ENCODE measurements around the gene DCAF12.

Gene DCAF12

DNA sequence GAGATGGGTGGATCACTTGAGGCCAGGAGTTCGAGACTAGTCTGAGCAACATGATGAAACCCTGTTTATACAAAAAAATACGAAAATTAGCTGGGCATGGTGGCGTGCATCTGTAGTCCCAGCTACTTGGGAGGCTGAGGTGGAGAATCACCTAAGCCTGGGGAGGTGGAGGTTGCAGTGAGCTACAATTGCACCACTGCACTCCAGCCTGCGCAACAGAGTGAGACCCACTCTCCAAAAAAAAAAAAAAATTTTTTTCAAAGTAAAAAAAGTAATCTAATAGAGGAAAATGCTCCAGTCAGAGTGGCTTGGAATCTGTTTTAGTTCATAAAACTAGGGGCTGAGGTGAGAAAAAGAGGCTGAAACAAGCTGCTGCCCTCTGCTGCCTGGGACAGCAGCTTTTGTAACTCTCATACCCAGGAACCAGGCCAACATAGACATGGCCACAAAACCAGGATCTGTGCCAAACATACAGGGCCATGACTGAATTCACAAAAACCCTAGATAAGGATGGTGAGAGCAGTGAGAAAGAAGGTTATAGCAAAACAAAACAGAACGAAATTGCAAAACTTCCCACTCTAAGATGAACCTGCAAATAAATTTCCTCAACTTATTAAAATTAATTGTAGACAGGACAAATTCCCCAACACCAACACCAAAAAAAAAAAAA is 13.1 kb upstream of the DCAF12 start:
- TF ChIP-seq GATA2 (IDR thresholded peaks at IDR 0.05; ENCODE audit: low read depth, low read length) (no peak), GATA3 (IDR thresholded peaks at IDR 0.05; ENCODE audit: low read depth, low read length) (no peak)

DNA sequence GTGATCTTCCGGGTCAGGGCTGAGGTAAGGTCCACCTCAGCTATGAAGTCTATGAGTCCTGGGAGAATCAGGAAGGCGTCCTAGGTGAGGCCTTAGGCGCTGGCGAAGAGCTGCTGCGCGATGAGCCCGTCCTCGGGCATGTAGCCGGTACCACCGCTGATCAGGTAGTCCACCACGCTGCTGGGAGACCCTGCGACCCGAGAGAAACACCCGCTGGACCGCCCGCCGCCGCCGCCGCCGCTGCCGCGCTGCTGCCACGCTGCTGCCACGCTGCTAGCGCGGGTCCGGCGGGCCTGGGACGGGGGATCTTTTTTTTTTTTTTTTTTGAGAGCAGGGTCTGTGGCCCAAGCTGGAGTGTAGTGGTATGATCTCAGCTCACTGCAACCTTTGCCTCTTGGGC is 8.0 kb upstream of the DCAF12 start:
- no peak for TF ChIP-seq GATA2 (IDR thresholded peaks at IDR 0.05; ENCODE audit: low read depth, low read length)
- no peak for TF ChIP-seq GATA3 (IDR thresholded peaks at IDR 0.05; ENCODE audit: low read depth, low read length)

DNA sequence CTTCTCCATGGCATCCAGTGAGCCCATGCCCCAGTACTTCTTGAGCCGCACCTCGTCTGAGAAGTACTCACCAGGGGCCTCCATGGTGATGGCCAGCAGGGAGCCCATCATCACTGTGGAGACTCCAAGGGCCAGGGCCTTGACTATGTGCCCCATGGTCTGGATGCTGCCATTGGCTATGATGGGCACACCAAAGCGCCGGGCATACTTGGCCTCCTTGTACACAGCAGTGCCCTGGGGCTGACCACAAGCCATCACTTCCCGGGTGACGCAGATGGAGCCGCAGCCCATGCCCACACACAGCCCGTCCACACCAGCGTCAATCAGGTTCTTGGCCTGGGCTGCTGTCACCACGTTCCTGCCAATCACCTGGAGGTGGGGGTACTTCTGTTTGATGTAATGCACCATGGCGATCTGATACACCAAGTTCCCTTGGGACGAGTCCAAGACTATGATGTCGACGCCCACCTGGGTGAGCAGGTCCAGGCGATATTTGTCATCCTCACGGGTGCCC is 7.0 kb upstream of the DCAF12 start:
- TF ChIP-seq GATA2 (IDR thresholded peaks at IDR 0.05; ENCODE audit: low read depth, low read length) (no peak), GATA3 (IDR thresholded peaks at IDR 0.05; ENCODE audit: low read depth, low read length) (no peak)

DNA sequence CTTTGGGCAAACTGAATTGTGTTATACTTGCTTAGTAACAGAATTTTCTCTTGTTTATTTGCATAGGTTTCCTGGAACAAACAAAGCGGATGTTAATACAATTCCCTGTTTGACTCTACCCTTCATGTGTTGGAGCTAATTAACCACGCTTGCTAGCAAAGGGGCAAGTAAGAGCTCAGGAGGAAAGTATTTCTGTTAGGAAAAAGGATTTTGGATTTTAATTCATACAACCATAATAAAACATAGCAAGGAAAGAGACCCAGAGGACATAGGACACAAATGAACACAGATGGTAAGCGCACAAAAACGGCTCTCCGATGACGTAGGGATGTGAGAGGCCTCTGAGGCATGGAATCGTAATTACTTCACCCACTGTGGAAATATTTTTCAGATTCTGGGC is 5.1 kb upstream of the DCAF12 start:
- TF ChIP-seq GATA3 (IDR thresholded peaks at IDR 0.05; ENCODE audit: low read depth, low read length) (no peak), GATA2 (IDR thresholded peaks at IDR 0.05; ENCODE audit: low read depth, low read length) (no peak)

DNA sequence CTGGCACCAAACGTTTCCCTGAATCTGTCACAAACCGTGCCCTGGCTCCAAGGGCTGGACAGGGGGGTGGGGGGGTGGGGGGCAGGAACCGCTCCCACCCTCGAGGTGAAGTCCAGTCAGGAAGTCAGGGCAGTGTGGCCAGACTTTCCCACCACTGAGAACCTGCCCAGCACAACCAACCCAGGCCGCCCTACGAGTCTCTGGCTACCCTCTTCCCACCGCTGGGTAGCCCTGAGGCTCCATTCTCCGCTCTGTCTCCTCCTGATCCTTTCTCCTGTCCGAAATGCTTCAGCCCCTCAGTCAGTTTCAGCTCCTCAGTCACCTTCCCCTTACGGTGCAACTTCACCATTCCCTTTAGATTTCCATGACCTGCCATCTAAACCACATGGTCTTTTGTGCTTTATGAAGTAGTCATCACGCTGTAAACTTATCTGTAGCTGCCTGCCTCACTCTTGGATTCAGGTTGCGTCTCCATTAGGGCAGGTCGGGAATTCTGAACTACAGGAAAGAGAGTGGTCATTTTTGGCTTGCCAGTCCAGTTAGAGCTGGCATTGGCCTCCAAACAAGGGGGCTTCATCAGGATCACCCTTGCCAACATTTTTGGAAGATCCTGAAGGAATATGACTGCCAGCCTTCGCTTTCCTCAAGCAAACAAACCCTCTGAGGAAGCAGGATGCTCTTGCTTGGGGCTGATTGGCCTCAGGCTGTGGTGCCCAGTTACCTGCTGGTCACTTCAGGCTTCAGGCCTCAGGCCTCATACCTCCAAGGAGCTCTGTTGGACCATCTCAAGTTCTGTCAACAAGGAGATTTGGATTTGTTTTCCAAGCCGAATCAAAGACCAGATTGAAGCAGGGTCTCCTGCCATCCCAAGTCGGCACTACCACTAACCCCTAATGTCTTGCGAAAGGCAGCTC is 794 bp upstream of the DCAF12 start:
- TF ChIP-seq GATA2 (IDR thresholded peaks at IDR 0.05; ENCODE audit: low read depth, low read length) (no peak), GATA3 (IDR thresholded peaks at IDR 0.05; ENCODE audit: low read depth, low read length) (no peak)

DNA sequence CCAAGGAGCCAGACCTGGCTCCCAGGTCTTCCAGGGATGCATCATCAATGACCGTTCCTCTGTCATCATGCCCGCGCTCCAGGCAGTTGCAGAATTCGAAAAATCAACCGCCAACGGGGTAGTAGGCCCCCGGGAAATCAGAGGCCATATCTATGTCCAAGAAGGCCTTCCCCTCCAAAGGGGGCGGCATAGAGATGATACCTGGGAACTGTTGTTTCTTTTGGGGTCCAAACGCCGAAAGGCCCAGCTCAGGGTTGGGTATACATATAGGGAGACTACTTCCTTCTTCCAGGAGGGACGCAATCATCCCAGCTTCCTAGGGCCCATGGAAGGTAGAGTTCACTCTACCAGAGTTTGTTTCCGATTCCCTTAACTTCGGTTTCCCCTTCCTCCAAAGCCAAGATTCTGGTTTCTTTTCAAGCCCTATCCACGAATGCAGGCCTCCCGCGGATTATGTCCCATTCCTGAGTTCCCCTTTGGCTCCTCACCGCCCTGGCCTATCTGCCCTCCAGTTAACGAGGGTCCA is 754 bp downstream of the DCAF12 start:
- TF ChIP-seq GATA2 (IDR thresholded peaks at IDR 0.05; ENCODE audit: low read depth, low read length) (no peak), GATA3 (IDR thresholded peaks at IDR 0.05; ENCODE audit: low read depth, low read length) (no peak)

DNA sequence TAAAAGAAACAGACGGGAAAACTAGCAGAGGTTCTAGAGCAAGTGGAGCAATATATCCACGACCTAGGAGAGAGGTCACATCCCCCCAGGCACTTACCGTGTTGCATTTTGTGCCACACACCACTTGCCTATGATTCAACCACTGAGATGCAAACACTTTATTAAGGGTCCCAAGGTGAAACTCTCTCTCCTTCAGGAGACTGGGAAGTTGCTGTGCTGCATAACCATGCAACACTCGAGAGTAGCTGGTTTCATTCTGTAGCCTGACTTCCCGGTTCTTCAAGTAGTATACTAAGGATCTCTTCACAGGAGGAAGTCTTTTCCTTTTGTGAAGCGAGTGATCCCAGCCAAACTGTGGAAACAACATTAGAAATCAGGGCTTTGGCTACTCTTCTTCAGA is 1.6 kb downstream of the DCAF12 start:
- no peak for TF ChIP-seq GATA3 (IDR thresholded peaks at IDR 0.05; ENCODE audit: low read depth, low read length)
- TF ChIP-seq GATA2 (IDR thresholded peaks at IDR 0.05; ENCODE audit: low read depth, low read length): no peak

DNA sequence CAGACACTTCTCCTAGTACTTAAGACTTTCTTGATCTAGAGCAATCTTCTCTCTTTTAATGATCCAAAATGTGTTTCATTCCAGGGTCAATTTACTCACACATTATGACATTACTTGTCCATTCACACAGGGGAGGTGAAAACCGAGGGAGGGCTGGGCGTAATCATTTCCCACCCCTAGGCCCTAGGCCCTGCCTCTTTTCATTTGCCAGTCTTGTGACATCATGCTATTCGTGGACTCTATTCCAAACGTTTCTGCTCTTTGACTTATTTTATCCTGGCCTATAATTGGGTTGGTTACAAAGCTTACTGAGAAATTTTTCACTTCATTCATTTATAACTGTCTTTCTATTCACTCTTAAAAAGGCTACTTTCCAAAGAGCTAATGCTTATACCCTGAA is 2.4 kb downstream of the DCAF12 start:
- TF ChIP-seq GATA3 (IDR thresholded peaks at IDR 0.05; ENCODE audit: low read depth, low read length) (no peak), GATA2 (IDR thresholded peaks at IDR 0.05; ENCODE audit: low read depth, low read length) (no peak)

DNA sequence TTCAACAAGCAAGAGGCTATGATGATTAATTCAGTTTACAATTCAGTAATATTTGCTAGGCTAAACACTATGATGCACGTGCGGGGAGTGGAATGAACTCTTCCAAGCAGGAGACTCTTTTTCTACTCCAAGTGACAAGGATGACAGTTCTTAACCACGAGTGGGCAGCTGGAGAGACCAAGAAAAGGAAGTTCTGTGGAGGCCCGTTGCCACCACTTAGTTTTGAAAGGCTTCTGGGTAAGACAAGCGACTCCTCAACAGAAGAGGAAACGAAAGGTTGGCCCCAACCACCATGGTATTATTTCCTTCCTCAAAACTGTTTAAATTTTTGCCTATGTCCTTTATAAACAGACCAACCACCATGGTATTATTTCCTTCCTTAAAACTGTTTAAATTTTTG is 2.8 kb downstream of the DCAF12 start:
- TF ChIP-seq GATA3 (IDR thresholded peaks at IDR 0.05; ENCODE audit: low read depth, low read length) (no peak), GATA2 (IDR thresholded peaks at IDR 0.05; ENCODE audit: low read depth, low read length) (no peak)

DNA sequence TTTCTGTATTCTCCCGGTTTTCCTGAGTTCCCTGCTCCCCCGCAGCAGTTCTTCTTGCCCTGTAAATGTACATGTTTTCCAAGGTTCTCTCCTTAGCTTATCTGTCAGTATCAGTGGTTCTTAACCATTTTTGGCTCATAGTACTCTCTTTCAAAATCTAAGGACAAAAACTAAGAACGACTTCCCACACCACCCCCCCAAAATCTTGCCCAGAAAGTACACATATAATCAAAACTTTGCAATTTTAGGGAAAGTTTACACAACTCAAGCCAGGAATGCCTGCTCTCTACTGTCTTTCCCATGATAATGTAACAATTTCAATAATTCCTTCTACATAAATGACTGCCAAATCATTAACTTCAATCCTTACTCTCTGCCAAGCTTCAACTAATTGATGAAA is 4.5 kb downstream of the DCAF12 start:
- no peak for TF ChIP-seq GATA2 (IDR thresholded peaks at IDR 0.05; ENCODE audit: low read depth, low read length)
- no peak for TF ChIP-seq GATA3 (IDR thresholded peaks at IDR 0.05; ENCODE audit: low read depth, low read length)

DNA sequence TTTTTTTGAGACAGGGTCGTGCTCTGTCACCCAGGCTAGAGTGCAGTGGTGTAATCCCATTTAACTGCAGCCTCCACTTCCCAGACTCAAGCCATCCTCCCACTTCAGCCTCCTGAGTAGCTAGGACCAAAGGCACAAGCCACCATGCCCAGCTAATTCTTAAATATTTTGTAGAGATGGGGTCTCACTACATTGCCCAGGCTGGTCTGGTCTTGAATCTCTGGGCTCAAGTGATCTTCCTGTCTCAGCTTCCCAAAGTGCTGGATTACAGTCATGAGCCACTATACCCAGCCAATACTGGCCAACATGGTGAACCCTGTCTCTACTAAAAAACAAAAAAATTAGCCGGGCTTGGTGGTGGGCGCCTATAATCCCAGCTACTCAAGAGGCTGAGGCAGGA is 6.8 kb downstream of the DCAF12 start:
- TF ChIP-seq GATA2 (IDR thresholded peaks at IDR 0.05; ENCODE audit: low read depth, low read length) (no peak), GATA3 (IDR thresholded peaks at IDR 0.05; ENCODE audit: low read depth, low read length) (no peak)

DNA sequence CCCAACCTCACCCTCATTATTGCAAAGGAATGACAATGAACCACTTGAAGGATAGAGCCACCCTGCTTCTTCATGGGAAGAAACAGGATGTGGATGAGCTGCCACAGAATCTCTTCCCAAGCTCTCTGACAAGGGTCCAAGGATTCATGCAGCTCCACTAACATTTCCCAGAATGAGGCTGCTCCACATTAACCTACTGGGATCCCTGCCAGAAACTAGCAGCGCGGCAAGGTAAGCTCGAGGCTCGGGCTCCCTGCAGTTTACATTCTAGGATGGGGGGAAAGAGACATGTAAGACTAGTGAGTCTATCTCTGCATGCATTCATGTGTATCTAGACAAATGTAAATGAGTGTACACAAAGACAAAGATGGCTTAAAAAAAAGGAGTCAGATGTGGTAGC is 12.1 kb downstream of the DCAF12 start:
- TF ChIP-seq GATA3 (IDR thresholded peaks at IDR 0.05; ENCODE audit: low read depth, low read length): no peak
- no peak for TF ChIP-seq GATA2 (IDR thresholded peaks at IDR 0.05; ENCODE audit: low read depth, low read length)

DNA sequence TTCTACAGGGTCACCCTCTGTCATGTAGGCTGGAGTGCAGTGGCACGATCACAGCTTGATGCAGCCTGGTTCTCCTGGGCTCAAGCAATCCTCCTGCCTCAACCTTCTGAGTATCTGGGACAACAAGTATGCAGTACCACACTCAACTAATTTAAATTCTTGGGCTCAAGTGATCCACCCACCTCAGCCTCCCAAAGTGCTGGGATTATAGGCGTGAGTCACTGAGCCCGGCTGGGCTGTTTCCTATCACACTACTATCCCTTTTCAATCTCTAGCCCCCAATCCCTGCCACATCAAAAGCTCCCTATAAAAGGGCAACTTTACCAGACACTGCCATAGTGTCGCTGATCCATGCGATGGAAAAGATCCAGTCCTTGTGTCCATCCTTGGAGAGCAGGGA is 20.4 kb downstream of the DCAF12 start:
- TF ChIP-seq GATA2 (IDR thresholded peaks at IDR 0.05; ENCODE audit: low read depth, low read length): no peak
- no peak for TF ChIP-seq GATA3 (IDR thresholded peaks at IDR 0.05; ENCODE audit: low read depth, low read length)

DNA sequence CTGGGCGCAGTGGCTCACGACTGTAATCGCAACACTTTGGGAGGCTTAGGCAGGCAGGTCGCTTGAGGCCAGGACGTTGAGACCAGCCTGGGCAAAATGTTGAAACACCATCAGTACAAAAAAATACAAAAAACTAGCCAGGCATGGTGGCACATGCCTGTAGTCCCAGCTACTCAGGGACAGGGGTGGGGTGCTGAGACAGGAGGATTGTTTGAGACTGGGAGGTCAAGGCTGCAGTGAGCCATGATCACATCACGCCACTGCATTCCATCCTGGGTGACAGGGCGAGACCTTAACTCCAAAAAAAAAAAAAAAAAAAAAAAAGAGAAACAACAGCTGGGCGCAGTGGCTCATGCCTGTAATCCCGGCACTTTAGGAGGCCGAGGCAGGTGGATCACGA is 23.7 kb downstream of the DCAF12 start:
- TF ChIP-seq GATA2 (IDR thresholded peaks at IDR 0.05; ENCODE audit: low read depth, low read length) (no peak), GATA3 (IDR thresholded peaks at IDR 0.05; ENCODE audit: low read depth, low read length) (no peak)

DNA sequence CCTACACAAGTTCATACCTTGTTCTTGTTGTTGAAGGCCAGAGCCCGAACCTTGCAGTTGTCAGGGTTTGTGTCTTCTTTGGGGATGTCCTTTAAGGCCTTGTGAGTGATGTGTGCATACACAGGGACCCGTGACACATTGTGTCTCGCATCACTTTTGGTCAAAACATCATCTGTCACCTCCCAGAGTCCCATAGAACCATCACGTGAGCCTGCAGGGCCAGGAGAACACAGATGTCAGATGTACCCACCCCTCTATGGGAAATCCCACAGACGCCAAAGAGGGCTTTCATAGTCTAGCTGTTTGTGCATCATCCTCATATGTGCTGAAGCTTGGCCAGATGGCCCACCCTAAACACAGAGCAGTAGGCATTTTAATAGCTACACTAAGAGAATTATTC is 28.2 kb downstream of the DCAF12 start:
- no peak for TF ChIP-seq GATA2 (IDR thresholded peaks at IDR 0.05; ENCODE audit: low read depth, low read length)
- TF ChIP-seq GATA3 (IDR thresholded peaks at IDR 0.05; ENCODE audit: low read depth, low read length): no peak

All from SH-SY5Y (cell line).